GM12878 (cell line): Measurements from ENCODE around the gene DPH7. TPM values are rescaled to one million over a fixed set of nuclear protein-coding genes. Genes with fewer than 3 reads are reported as not detected.
A peak's percentile ranks its signal among the peaks of the same experiment; 100 is the strongest.

Source experiments
- CBFB ChIP-seq: IDR thresholded peaks from 2 replicates; pipeline ENCODE4 v1.6.1; 2016; ENCODE audit warnings: antibody characterized with exemption, low read depth
- CEBPB ChIP-seq, 2 experiments: fragments of 150-350 bp in 1 of 2; IDR thresholded peaks; 2 replicates each; pipeline ENCODE4 v1.6.1; 2012 to 2014; ENCODE audit warnings: low read depth in 2 of 2, low read length in 2 of 2, borderline replicate concordance in 1 of 2, inconsistent platforms in 1 of 2
- CEBPZ ChIP-seq: fragments of 150-350 bp; IDR thresholded peaks from 2 replicates; pipeline ENCODE4 v1.6.1; 2016; ENCODE audit warnings: low read depth, low read length
- EED ChIP-seq: sonication (generic); IDR thresholded peaks from 2 replicates; pipeline ENCODE4 v1.6.1; 2016; ENCODE audit warnings: antibody characterized with exemption, low read depth
- KDM1A ChIP-seq: fragments of 200-600 bp; sonication (generic); IDR thresholded peaks from 2 replicates; pipeline ENCODE4 v1.6.1; 2016; ENCODE audit warnings: borderline replicate concordance
- KLF5 ChIP-seq: fragments of 450-650 bp; IDR thresholded peaks from 2 replicates; pipeline ENCODE4 v1.6.1; 2014; ENCODE audit warnings: mild to moderate bottlenecking; ENCODE audit not compliant: partially characterized antibody
- NR2C1 ChIP-seq: fragments of 450-650 bp; IDR thresholded peaks from 2 replicates; pipeline ENCODE4 v1.6.1; 2017; ENCODE audit warnings: antibody characterized with exemption, mild to moderate bottlenecking, moderate library complexity
- NR2C2 ChIP-seq: IDR thresholded peaks from 2 replicates; pipeline ENCODE4 v1.6.1; 2011; ENCODE audit warnings: borderline replicate concordance, low read depth; ENCODE audit not compliant: control insufficient read depth, insufficient read length
- POU2F2 ChIP-seq: IDR thresholded peaks from 3 replicates; pipeline ENCODE4 v1.6.1; 2011; ENCODE audit warnings: low read depth, mild to moderate bottlenecking, low read length, borderline replicate concordance
- RAD51 ChIP-seq: fragments of 450-650 bp; IDR thresholded peaks from 2 replicates; pipeline ENCODE4 v1.6.1; 2016; ENCODE audit warnings: moderate library complexity, mild to moderate bottlenecking, inconsistent platforms
- RELA ChIP-seq: fragments of 450-650 bp; IDR thresholded peaks from 2 replicates; pipeline ENCODE4 v1.8.0; 2014; ENCODE audit warnings: borderline replicate concordance; ENCODE audit not compliant: partially characterized antibody
- REST ChIP-seq: IDR thresholded peaks from 2 replicates; pipeline ENCODE4 v1.6.1; 2012; ENCODE audit warnings: mild to moderate bottlenecking, low read depth, low read length
- SMC3 ChIP-seq: IDR thresholded peaks from 2 replicates; pipeline ENCODE4 v1.6.1; 2011; ENCODE audit warnings: low read length, improper control_type of control experiment, borderline replicate concordance
- SP1 ChIP-seq: IDR thresholded peaks from one replicate; pipeline ENCODE4 v1.6.1; 2011; ENCODE audit warnings: low read depth, low read length
- SPI1 ChIP-seq: IDR thresholded peaks from 2 replicates; pipeline ENCODE4 v1.6.1; 2011; ENCODE audit warnings: low read depth, mild to moderate bottlenecking, low read length, moderate library complexity, borderline replicate concordance; ENCODE audit not compliant: insufficient read depth
- TAF1 ChIP-seq: IDR thresholded peaks from 2 replicates; pipeline ENCODE4 v1.6.1; 2011; ENCODE audit warnings: mild to moderate bottlenecking, low read depth, low read length, borderline replicate concordance
- USF2 ChIP-seq: IDR thresholded peaks from 2 replicates; pipeline ENCODE4 v1.6.1; 2011; ENCODE audit warnings: low read depth, low read length, improper control_type of control experiment, borderline replicate concordance
- YBX1 ChIP-seq: fragments of 450-650 bp; IDR thresholded peaks from 2 replicates; pipeline ENCODE4 v1.6.1; 2016; ENCODE audit warnings: antibody characterized with exemption
- ZNF24 ChIP-seq: fragments of 450-650 bp; IDR thresholded peaks from 2 replicates; pipeline ENCODE4 v1.6.1; 2017; ENCODE audit warnings: antibody characterized with exemption, mild to moderate bottlenecking
- ZNF384 ChIP-seq: IDR thresholded peaks from 2 replicates; pipeline ENCODE4 v1.6.1; 2012; ENCODE audit warnings: low read depth, mild to moderate bottlenecking, low read length, improper control_type of control experiment, borderline replicate concordance
- ZNF622 ChIP-seq: fragments of 450-650 bp; IDR thresholded peaks from 2 replicates; pipeline ENCODE4 v1.6.1; 2017; ENCODE audit warnings: mild to moderate bottlenecking, inconsistent platforms
- polyA plus RNA-seq, 11 experiments: library from polyadenylated mRNA; depleted of rRNA in 4 of 11; unstranded in 6 of 11; stranded (reverse) in 5 of 11; fragments of >200 nt; fragmentation: Nextera tagmentation in 4 of 11; fragmentation: Illumina TruSeq in 1 of 11; extraction: Ambion mirVana in 4 of 11; extraction: Trizol in 1 of 11; gene quantifications; 1 replicate in 1 of 11; 2 replicates in 10 of 11; pipeline versions ENCODE4 v1.2.1 to v1.2.3, GENCODE V29; 2011 to 2016; ENCODE audit warnings: inconsistent platforms in 2 of 11, missing spikeins in 2 of 11, low read depth in 1 of 11
- total RNA-seq, 4 experiments: library from RNA; depleted of rRNA in 3 of 4; stranded (reverse); fragments of >200 nt in 3 of 4; fragmentation: Illumina TruSeq in 1 of 4; extraction: Trizol in 1 of 4; gene quantifications; 2 replicates each; pipeline versions ENCODE4 v1.2.1 to v1.2.3, GENCODE V29; 2013 to 2021

DPH7 gene
- total and polyA plus RNA-seq, 10 of the 15 experiments (the other 5 are each of a cell fraction or from before 2014, with no cell fraction given) = 8.7 to 40.0 (median 28.1) TPM

GRCh38 chr9:137605121-137606004 lies 26.6 kb upstream of the DPH7 start, which contains the start of gene ARRDC1 (continued):
- TF ChIP-seq EED (no peak), SMC3 (no peak), POU2F2 (no peak), USF2 (no peak), ZNF622 (no peak), SPI1 (no peak), CBFB (no peak), SP1 (peak; percentile 32), TAF1 (0 out of 2 replicates have a peak, but pooled peaks have one; percentile 25), KDM1A (no peak), YBX1 (no peak), NR2C1 (no peak; the same call in 1 of the 2 replicates), REST (no peak), KLF5 (no peak), NR2C2 (no peak), CEBPB (IDR thresholded peaks at IDR 0.05; ENCODE audit: borderline replicate concordance in 1 of 2, low read depth in 2 of 2, low read length in 2 of 2) (no peak), RAD51 (no peak), ZNF384 (no peak), RELA (no peak), ZNF24 (0 out of 2 replicates have a peak, but pooled peaks have one; percentile 20), CEBPZ (no peak)
